ENCODE measurements around the gene GPR108. TPM values are rescaled to one million over a fixed set of nuclear protein-coding genes. Genes with fewer than 3 reads are reported as not detected.
A peak's percentile ranks its signal among the peaks of the same experiment; 100 is the strongest.

Gene GPR108
- total and polyA plus RNA-seq, 2 of the 8 experiments (the other 6 are each of a cell fraction or from before 2014, with no cell fraction given) = 34.9 to 46.0 TPM

- no peak for FAIRE-seq
- Histone ChIP-seq H4K5ac (ENCODE audit: insufficient read length, low read depth, low read length) (no peak overlapping the region), H2BK120ac (replicated peaks; ENCODE audit: low read depth, low read length) (no peak overlapping the region), H3K27me3 (replicated peaks in 1 of 4; ENCODE audit: control insufficient read depth in 3 of 4, extremely low read depth in 1 of 4, insufficient read depth in 3 of 4, low read length in 3 of 4) (peaks cover 0 to 2% (median 0%) of the 10 kb centered on the region in 4 experiments; a peak in 2 of 7 replicates), H2BK5ac (ENCODE audit: low read depth, low read length) (no peak overlapping the region; the same call in 1 of the 2 replicates), H2BK12ac (ENCODE audit: low read depth, low read length) (no peak overlapping the region; the same call in 1 of the 2 replicates), H3K18ac (ENCODE audit: extremely low read depth, low read length) (no peak overlapping the region), H2AK5ac (ENCODE audit: low read depth, low read length) (peak overlapping the region; percentile 100; the same call in 1 of the 2 replicates), H2BK20ac (ENCODE audit: low read length) (no peak overlapping the region; the same call in 1 of the 2 replicates), H4K8ac (ENCODE audit: extremely low read depth, insufficient read depth, low read length) (no peak overlapping the region), H3K56ac (replicated peaks; ENCODE audit: insufficient read length, low read depth, low read length) (no peak overlapping the region), H3K4me1 (replicated peaks in 1 of 4; ENCODE audit: control insufficient read depth in 3 of 4, insufficient read depth in 4 of 4, low read length in 3 of 4) (peaks cover 0 to 11% (median 4%) of the 10 kb centered on the region in 4 experiments; a peak in 4 of 7 replicates), H3K9ac (replicated peaks in 1 of 4; ENCODE audit: extremely low read depth in 1 of 4, low read depth in 3 of 4, low read length in 3 of 4) (no peak overlapping the region), H3K23me2 (ENCODE audit: low read depth, low read length) (peaks cover 10% of the 10 kb centered on the region), H2BK15ac (ENCODE audit: low read length) (no peak overlapping the region), H3K27ac (ENCODE audit: low read depth, low read length) (no peak overlapping the region), H3K9me3 (ENCODE audit: insufficient read depth in 2 of 2, low read depth in 1 of 2, low read length in 1 of 2) (no peaks in the 10 kb centered on the region), H3K4ac (replicated peaks; ENCODE audit: insufficient read length, low read depth, low read length) (no peak overlapping the region), H3K36me3 (ENCODE audit: control insufficient read depth in 2 of 4, insufficient read depth in 4 of 4, low read length in 3 of 4) (no peaks in the 10 kb centered on the region; a peak in 1 of 8 replicates), H3K4me2 (ENCODE audit: insufficient read depth in 1 of 2, low read depth in 2 of 2, low read length in 2 of 2) (peak overlapping the region in 1 of 2 experiments; percentile 83; a peak in 1 of 4 replicates), H2AFZ (ENCODE audit: low read length) (no peak overlapping the region), H3K4me3 (ENCODE audit: extremely low read depth in 1 of 4, insufficient read depth in 2 of 4, low read depth in 3 of 4, low read length in 4 of 4) (no peak overlapping the region), H3K79me2 (ENCODE audit: control insufficient read depth in 1 of 2, insufficient read depth in 2 of 2, low read length in 2 of 2) (no peaks in the 10 kb centered on the region; a peak in 1 of 4 replicates), H3K23ac (ENCODE audit: insufficient read length) (no peak overlapping the region), H3K79me1 (ENCODE audit: low read depth, low read length) (no peaks in the 10 kb centered on the region), H4K20me1 (replicated peaks in 1 of 2; ENCODE audit: control insufficient read depth in 1 of 2, insufficient read depth in 2 of 2, low read length in 2 of 2) (peaks cover 0 to 6% of the 10 kb centered on the region in 2 experiments), H4K91ac (replicated peaks; ENCODE audit: insufficient read length, low read length) (no peak overlapping the region), H3K14ac (ENCODE audit: insufficient read length) (no peak overlapping the region)
- WGBS, 2 experiments (ENCODE audit: extremely low coverage in 1 of 2, insufficient coverage in 1 of 2, insufficient read length in 1 of 2, insufficient replicate concordance in 2 of 2, low coverage in 1 of 2, low lambda C conversion rate in 2 of 2, missing lambda C conversion rate in 1 of 2) = 85% methylated on average over 10 of the region's 10 CpGs; no CpG with 5 or more reads in 1 of the 2 experiments
- TF ChIP-seq MAX (IDR thresholded peaks at IDR 0.05) (0 out of 2 replicates have a peak, but pooled peaks have one; percentile 7), MAFK (IDR thresholded peaks at IDR 0.05; ENCODE audit: low read depth, low read length) (no peak), RAD21 (IDR thresholded peaks at IDR 0.05 in 1 of 2, conservative IDR thresholded peaks at IDR 0.05 in 1 of 2; ENCODE audit: low read depth in 2 of 2, low read length in 2 of 2) (peak in 1 of 2 experiments; percentile 34; a peak in 3 of 4 replicates), CTCF (IDR thresholded peaks at IDR 0.05; ENCODE audit: control extremely low read depth in 1 of 3, insufficient read depth in 1 of 3, low read depth in 1 of 3, low read length in 3 of 3) (peak; percentile 23 to 64 (median 60); a peak in 3 of 4 replicates), KDM1A (IDR thresholded peaks at IDR 0.05; ENCODE audit: borderline replicate concordance, low read length) (peak; percentile 95), HDAC2 (IDR thresholded peaks at IDR 0.05; ENCODE audit: borderline replicate concordance in 1 of 2, low read depth in 2 of 2, low read length in 2 of 2) (peak in 1 of 2 experiments; percentile 90; a peak in 1 of 4 replicates), CREB1 (IDR thresholded peaks at IDR 0.05) (no peak)
- CTCF ChIA-PET (ENCODE audit: partially characterized antibody) = interaction anchor here (1.2 kb wide), 1 partner anchor 55 kb away, joined by 4 read pairs; no protein-coding TSS in a partner anchor
- POLR2A ChIA-PET (ENCODE audit: partially characterized antibody) = no interaction called here
- DNase-seq (ENCODE audit: low read depth in 1 of 2, low spot score in 2 of 2) = no peak
Observed at GRCh38 chr19:6717036-6717435, 20.3 kb downstream of the GPR108 start.
